Esophagus squamous epithelium (tissue), 5 donors: ENCODE results near the gene ARHGAP42. TPM values are rescaled to one million over a fixed set of nuclear protein-coding genes. Genes with fewer than 3 reads are reported as not detected.
A peak's percentile ranks its signal among the peaks of the same experiment; 100 is the strongest.

Experiments
- DNase-seq: peaks from one replicate; lab custom pipeline; 2025; lab: John Stamatoyannopoulos, UW
- H3K27ac ChIP-seq, 4 donors: fragments of 200-600 bp; sonication (generic); one replicate each; pipeline ENCODE4 v1.5.1; 2016 to 2019; ENCODE audit warnings: mild to moderate bottlenecking in 1 of 4
- H3K27me3 ChIP-seq, 4 donors: fragments of 200-600 bp; sonication (generic); 1 replicate in 3 of 4; 2 replicates in 1 of 4; pipeline versions ENCODE4 v1.5.1 to v1.6.0; 2017 to 2021; ENCODE audit warnings: antibody characterized with exemption in 1 of 4
- H3K36me3 ChIP-seq, 3 donors: fragments of 200-600 bp; sonication (generic); one replicate each; pipeline ENCODE4 v1.5.1; 2016 to 2019
- H3K4me1 ChIP-seq, 3 donors: fragments of 200-600 bp; sonication (generic); one replicate each; pipeline ENCODE4 v1.5.1; 2017 to 2019
- H3K4me3 ChIP-seq, 4 donors: fragments of 200-600 bp; sonication (generic); 1 replicate in 3 of 4; 2 replicates in 1 of 4; pipeline ENCODE4 v1.5.1; 2016 to 2019; ENCODE audit warnings: mild to moderate bottlenecking in 2 of 4, moderate library complexity in 1 of 4
- H3K9me3 ChIP-seq, 3 donors: fragments of 200-600 bp; sonication (generic); one replicate each; pipeline ENCODE4 v1.5.1; 2016 to 2019
- POLR2A ChIP-seq, 4 donors: fragments of 450-650 bp; IDR thresholded peaks; one replicate each; pipeline ENCODE4 v1.6.1; 2017; ENCODE audit warnings: antibody characterized with exemption in 4 of 4, mild to moderate bottlenecking in 4 of 4, moderate library complexity in 3 of 4
- WGBS, 2 donors: methylation state at CpG; one replicate each; pipeline ENCODE4 v1.1.5; 2018; 5-methylcytosine and 5-hydroxymethylcytosine counted together
- intact Hi-C: fragments of 100-400 bp; cut with DNase I; formaldehyde crosslinking; loops from one replicate; pipeline ENCODE4 v1.15.0; 2022
- total RNA-seq, 4 donors: library from RNA; depleted of rRNA; stranded (reverse); fragments of >200 nt; gene quantifications; one replicate each; pipeline ENCODE4 v1.1.0, GENCODE V29; 2016
- TF ChIP-seq, protein P1 (sequence below), 6 experiments: fragments of 450-650 bp in 4 of 6; fragments of 200-600 bp in 2 of 6; sonication (generic) in 2 of 6; IDR thresholded peaks; one replicate each; pipeline ENCODE4 v1.5.1; 2016 to 2019; ENCODE audit warnings: antibody characterized with exemption in 6 of 6, mild to moderate bottlenecking in 4 of 6, moderate library complexity in 4 of 6
- donor health status: DM: yes; HTN: yes; CAD: no.

Gene ARHGAP42
- total RNA-seq, 4 donors from 2014 or later: 3.5 to 10.1 (median 6.4) TPM

DNA sequence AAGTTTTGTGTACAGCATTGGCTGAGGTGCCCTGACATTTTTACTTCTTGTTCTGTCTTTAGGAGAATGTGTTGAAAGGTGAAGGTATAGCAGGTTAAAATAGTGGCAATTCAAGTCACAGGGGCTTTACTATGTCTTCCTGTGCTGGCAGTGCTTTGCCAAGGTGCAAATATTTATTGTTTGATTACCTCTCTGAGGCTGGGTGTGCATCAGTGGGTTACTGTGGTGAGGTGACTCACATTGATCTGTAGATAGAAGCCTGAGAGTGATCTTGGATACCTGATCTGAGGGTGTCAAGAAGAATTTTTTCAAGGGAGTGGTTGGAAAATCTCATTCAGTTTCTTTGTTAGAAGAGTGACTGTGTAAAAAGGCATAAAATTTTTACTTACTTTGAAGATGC lies 90.0 kb downstream of the ARHGAP42 start:
- Histone ChIP-seq H3K9me3 (no peaks in the 10 kb centered on the region), H3K27ac (peak overlapping the region in 2 of 4 donors; percentile 52 to 68), H3K4me3 (no peak overlapping the region), H3K36me3 (peaks cover 0 to 8% (median 0%) of the 10 kb centered on the region in 3 donors), H3K27me3 (no peaks in the 10 kb centered on the region), H3K4me1 (peaks cover 0 to 54% (median 12%) of the 10 kb centered on the region in 3 donors)
- intact Hi-C loops: no loop called here
- no peak for TF ChIP-seq POLR2A (IDR thresholded peaks at IDR 0.05)
- TF ChIP-seq, protein P1, sequence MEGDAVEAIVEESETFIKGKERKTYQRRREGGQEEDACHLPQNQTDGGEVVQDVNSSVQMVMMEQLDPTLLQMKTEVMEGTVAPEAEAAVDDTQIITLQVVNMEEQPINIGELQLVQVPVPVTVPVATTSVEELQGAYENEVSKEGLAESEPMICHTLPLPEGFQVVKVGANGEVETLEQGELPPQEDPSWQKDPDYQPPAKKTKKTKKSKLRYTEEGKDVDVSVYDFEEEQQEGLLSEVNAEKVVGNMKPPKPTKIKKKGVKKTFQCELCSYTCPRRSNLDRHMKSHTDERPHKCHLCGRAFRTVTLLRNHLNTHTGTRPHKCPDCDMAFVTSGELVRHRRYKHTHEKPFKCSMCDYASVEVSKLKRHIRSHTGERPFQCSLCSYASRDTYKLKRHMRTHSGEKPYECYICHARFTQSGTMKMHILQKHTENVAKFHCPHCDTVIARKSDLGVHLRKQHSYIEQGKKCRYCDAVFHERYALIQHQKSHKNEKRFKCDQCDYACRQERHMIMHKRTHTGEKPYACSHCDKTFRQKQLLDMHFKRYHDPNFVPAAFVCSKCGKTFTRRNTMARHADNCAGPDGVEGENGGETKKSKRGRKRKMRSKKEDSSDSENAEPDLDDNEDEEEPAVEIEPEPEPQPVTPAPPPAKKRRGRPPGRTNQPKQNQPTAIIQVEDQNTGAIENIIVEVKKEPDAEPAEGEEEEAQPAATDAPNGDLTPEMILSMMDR (IDR thresholded peaks at IDR 0.05): no peak
- DNase-seq: no peak

DNA sequence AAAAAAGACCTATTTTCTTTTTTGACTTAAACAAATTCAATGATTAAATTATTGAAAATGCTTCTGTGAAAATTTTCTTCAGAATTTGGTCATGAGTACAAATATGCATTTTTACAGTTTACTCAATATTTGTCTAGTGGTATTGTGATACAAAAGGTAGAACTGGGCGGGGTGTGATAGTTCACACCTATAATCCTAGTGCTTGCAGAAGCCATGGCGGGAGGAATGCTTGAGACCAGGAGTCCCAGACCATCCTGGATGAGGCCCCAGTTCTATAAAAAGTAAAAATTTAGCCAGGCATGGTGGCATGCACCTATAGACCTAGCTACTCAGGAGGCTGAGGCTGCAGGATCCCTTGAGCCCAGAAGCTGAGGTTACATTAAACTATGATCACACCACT lies 90.6 kb downstream of the ARHGAP42 start:
- DNase-seq: no peak
- no peaks in the 10 kb centered on the region for H3K27me3 ChIP-seq
- H3K4me3 ChIP-seq: no peak overlapping the region
- TF ChIP-seq, protein P1 (IDR thresholded peaks at IDR 0.05): no peak
- no peak for TF ChIP-seq POLR2A (IDR thresholded peaks at IDR 0.05)
- H3K36me3 ChIP-seq: peaks cover 0 to 2% (median 0%) of the 10 kb centered on the region in 3 donors
- H3K9me3 ChIP-seq: no peaks in the 10 kb centered on the region
- peaks cover 0 to 54% (median 12%) of the 10 kb centered on the region in 3 donors for H3K4me1 ChIP-seq
- intact Hi-C loops: no loop called here
- H3K27ac ChIP-seq: no peak overlapping the region
- 79 to 85% methylated on average over 2 of the region's 2 CpGs for WGBS, 2 donors

DNA sequence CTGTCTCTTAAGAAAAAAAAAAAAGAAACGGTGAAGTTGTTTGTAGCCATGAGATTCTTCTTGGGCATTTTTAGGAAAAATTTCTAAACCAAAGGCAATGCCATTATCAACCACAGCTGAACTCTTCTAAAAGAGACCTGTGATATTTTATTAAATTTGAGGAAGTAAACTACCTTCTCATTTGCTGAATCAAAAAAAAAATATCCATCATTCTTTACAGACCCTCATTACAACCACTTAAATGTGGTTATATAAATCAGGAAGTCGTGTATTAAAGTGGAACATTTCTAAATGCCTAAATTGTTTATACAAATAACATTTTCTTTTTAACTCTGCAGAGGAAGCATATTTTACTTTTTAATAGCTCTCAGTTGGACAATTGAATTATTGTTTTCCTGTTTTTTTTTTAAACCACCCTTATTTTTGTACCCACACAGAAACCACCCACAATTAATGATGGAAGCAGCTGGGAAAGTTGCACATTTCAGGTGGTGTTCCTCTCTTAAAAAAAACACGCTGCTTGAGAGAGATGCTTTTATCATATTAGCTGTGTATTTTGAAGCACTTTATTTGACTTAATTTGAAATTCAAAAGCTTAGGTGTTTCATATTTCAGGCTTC lies 91.2 kb downstream of the ARHGAP42 start:
- Histone ChIP-seq H3K36me3 (no peaks in the 10 kb centered on the region), H3K4me1 (peaks cover 0 to 54% (median 12%) of the 10 kb centered on the region in 3 donors), H3K9me3 (no peaks in the 10 kb centered on the region), H3K27ac (no peak overlapping the region), H3K27me3 (no peaks in the 10 kb centered on the region), H3K4me3 (no peak overlapping the region)
- TF ChIP-seq, protein P1 (IDR thresholded peaks at IDR 0.05): no peak
- no peak for TF ChIP-seq POLR2A (IDR thresholded peaks at IDR 0.05)
- intact Hi-C loops: no loop called here
- DNase-seq: no peak
- WGBS, 2 donors: 42 to 47% methylated on average over 3 of the region's 3 CpGs

DNA sequence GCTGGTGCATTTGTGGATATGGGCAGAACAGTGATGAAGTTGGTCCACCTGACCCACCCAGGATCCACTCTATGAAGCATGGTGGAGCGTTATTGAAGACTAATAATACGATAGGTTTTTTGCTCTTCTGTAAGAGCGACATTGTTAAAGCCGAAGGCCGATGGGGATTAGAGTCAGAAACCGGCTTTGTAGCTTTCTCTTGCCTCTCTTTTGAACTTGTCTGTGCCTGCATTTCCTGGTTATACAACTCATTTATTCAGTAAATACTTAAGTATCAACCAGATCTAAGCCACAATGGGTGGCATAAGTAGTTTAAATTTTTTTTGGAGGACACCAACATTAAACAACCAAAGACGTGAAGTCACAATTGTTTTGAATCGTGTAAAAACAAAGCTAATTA lies 93.4 kb downstream of the ARHGAP42 start:
- no peak for DNase-seq
- H3K4me3 ChIP-seq: no peak overlapping the region
- H3K9me3 ChIP-seq: no peaks in the 10 kb centered on the region
- peak overlapping the region; percentile 35 to 75 (median 70) for H3K27ac ChIP-seq
- TF ChIP-seq POLR2A (IDR thresholded peaks at IDR 0.05): no peak
- TF ChIP-seq, protein P1 (IDR thresholded peaks at IDR 0.05): no peak
- H3K36me3 ChIP-seq: no peaks in the 10 kb centered on the region
- WGBS, 2 donors: 56 to 61% methylated on average over 8 of the region's 8 CpGs
- intact Hi-C loops: no loop called here
- peaks cover 0 to 54% (median 12%) of the 10 kb centered on the region in 3 donors for H3K4me1 ChIP-seq
- H3K27me3 ChIP-seq: no peaks in the 10 kb centered on the region

DNA sequence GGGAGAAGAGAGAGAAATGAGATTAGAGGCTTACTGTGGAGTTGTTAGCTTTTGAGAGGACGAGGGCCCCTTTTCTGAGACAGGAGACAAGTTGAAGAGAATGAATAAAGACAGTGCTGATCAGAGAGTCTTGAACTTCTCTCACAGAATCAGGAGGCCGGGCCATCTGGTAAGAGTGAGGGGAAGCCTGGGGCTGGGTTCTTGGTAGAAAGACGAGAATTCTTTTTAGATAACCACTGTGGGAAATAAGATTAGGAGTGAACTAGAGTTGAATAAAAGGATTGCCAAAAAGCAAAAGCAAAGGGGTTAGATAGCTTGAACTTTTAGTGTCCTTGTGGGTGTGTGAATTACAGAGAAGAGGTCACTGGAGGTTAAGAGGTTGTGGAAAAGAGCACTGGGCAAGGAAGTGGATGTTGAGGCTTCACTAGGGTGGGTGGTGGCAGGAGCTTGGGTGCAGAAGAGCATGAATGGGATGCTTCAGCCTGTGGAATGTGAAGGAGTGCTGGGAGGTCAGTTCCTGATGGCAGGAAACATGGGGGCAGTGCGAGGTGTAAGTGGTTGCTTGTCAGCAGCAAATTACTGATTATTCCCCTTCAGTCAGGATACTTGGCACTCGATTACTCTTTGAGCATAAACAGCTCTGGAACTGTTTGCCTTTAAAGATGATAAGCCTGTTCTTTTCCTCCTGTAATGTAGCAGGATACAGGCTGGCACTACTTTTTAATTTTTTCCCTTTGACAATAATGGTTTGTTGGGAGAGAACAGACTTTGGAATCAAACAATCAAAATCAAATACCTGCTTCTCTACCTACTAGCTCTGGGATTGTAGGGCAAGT lies 98.3 kb downstream of the ARHGAP42 start:
- no peak for DNase-seq
- intact Hi-C loops: no loop called here
- no peaks in the 10 kb centered on the region for H3K9me3 ChIP-seq
- H3K27ac ChIP-seq: no peak overlapping the region
- no peak overlapping the region for H3K4me3 ChIP-seq
- H3K27me3 ChIP-seq: no peaks in the 10 kb centered on the region
- 70 to 83% methylated on average over 5 of the region's 5 CpGs for WGBS, 2 donors
- no peaks in the 10 kb centered on the region for H3K36me3 ChIP-seq
- peaks cover 0 to 26% (median 8%) of the 10 kb centered on the region in 3 donors for H3K4me1 ChIP-seq
- TF ChIP-seq, protein P1 (IDR thresholded peaks at IDR 0.05): no peak
- no peak for TF ChIP-seq POLR2A (IDR thresholded peaks at IDR 0.05)
